Esophagus muscularis mucosa (tissue), 3 donors: Measurements from ENCODE around the gene HVCN1.

Experiments
- CTCF ChIP-seq, 3 experiments: fragments of 200-600 bp in 2 of 3; fragments of 450-650 bp in 1 of 3; sonication (generic) in 2 of 3; IDR thresholded peaks; one replicate each; pipeline ENCODE4 v1.5.1; 2017 to 2019; ENCODE audit warnings: antibody characterized with exemption in 3 of 3, mild to moderate bottlenecking in 2 of 3, moderate library complexity in 1 of 3
- POLR2A ChIP-seq: fragments of 450-650 bp; IDR thresholded peaks from one replicate; pipeline ENCODE4 v1.6.1; 2017; ENCODE audit warnings: antibody characterized with exemption, moderate library complexity, mild to moderate bottlenecking, low read depth
- POLR2AphosphoS5 ChIP-seq, 2 donors: sonication (generic); formaldehyde crosslinking; IDR thresholded peaks; one replicate each; pipeline ENCODE4 v1.6.1; 2017; ENCODE audit warnings: antibody characterized with exemption in 2 of 2

- TF ChIP-seq POLR2A (no peak), CTCF (IDR thresholded peaks at IDR 0.05) (no peak), POLR2AphosphoS5 (IDR thresholded peaks at IDR 0.05) (no peak)
These were observed 11.6 kb downstream of the HVCN1 start for GRCh38 chr12:110677206-110677911.
